Gastrocnemius medialis (tissue), 4 donors: ENCODE measurements around the gene COA1. TPM values are rescaled to one million over a fixed set of nuclear protein-coding genes. Genes with fewer than 3 reads are reported as not detected.

Experiments used
- ATAC-seq, 2 donors: fragments of 150-250 bp; one replicate each; pipeline ENCODE4 v1.9.1; 2016
- DNase-seq, 2 donors: peaks; one replicate each; pipeline ENCODE4 v3.0.0-alpha.2; 2019
- H3K27ac ChIP-seq, 4 donors: fragments of 200-600 bp; sonication (generic); 1 replicate in 1 of 4; 2 replicates in 3 of 4; pipeline ENCODE4 v1.5.1; 2016 to 2018; ENCODE audit warnings: mild to moderate bottlenecking in 2 of 4, moderate library complexity in 1 of 4
- H3K27me3 ChIP-seq, 3 donors: fragments of 200-600 bp; sonication (generic) in 2 of 3; 1 replicate in 1 of 3; 2 replicates in 2 of 3; pipeline versions ENCODE4 v1.5.1 to v1.6.0; 2016 to 2019; ENCODE audit warnings: mild to moderate bottlenecking in 1 of 3, moderate library complexity in 1 of 3
- H3K36me3 ChIP-seq, 2 donors: fragments of 200-600 bp; sonication (generic) in 1 of 2; one replicate each; pipeline ENCODE4 v1.5.1; 2017 to 2018
- H3K4me1 ChIP-seq, 2 donors: fragments of 200-600 bp; sonication (generic) in 1 of 2; one replicate each; pipeline ENCODE4 v1.5.1; 2016 to 2017; ENCODE audit warnings: mild to moderate bottlenecking in 2 of 2
- H3K4me3 ChIP-seq, 4 donors: fragments of 200-600 bp; sonication (generic) in 3 of 4; 1 replicate in 1 of 4; 2 replicates in 3 of 4; pipeline ENCODE4 v1.5.1; 2016 to 2019; ENCODE audit warnings: mild to moderate bottlenecking in 2 of 4
- H3K9me3 ChIP-seq, 3 donors: fragments of 200-600 bp; sonication (generic) in 2 of 3; 1 replicate in 1 of 3; 2 replicates in 2 of 3; pipeline ENCODE4 v1.5.1; 2016 to 2019
- POLR2A ChIP-seq, 2 donors: fragments of 450-650 bp; IDR thresholded peaks; one replicate each; pipeline ENCODE4 v1.6.1; 2017; ENCODE audit warnings: antibody characterized with exemption in 2 of 2, mild to moderate bottlenecking in 2 of 2, moderate library complexity in 2 of 2
- in situ Hi-C, 4 donors: fragments of 200-750 bp; cut with MboI; loops; one replicate each; pipeline versions ENCODE4 v1.15.0 to v1.8.0; 2017; ENCODE audit warnings: low sequenced_read_pairs in 4 of 4
- intact Hi-C: fragments of 100-400 bp; cut with DNase I; formaldehyde crosslinking; loops from one replicate; pipeline ENCODE4 v1.15.1; 2023; ENCODE audit warnings: low total_unique reads
- total RNA-seq, 4 donors: library from RNA; depleted of rRNA; stranded (reverse); fragments of >200 nt; gene quantifications; one replicate each; pipeline versions ENCODE4 v1.1.0 to v1.2.3, GENCODE V29; 2016
- TF ChIP-seq, protein P1 (sequence below), 5 experiments: fragments of 450-650 bp in 3 of 5; fragments of 200-600 bp in 2 of 5; sonication (generic) in 2 of 5; IDR thresholded peaks in 4 of 5; conservative IDR thresholded peaks in 1 of 5; 1 replicate in 4 of 5; 2 replicates in 1 of 5; pipeline ENCODE4 v1.5.1; 2016 to 2019; ENCODE audit warnings: antibody characterized with exemption in 5 of 5, mild to moderate bottlenecking in 3 of 5, moderate library complexity in 3 of 5

The COA1 gene
- total RNA-seq, 4 donors from 2014 or later: 34.9 to 55.2 (median 49.3) TPM

- Histone ChIP-seq H3K4me1 (peaks cover 11 to 13% of the 10 kb centered on the region in 2 donors), H3K9me3 (no peaks in the 10 kb centered on the region), H3K27ac (no peak overlapping the region), H3K27me3 (no peaks in the 10 kb centered on the region), H3K4me3 (no peak overlapping the region), H3K36me3 (peaks cover 0 to 11% of the 10 kb centered on the region in 2 donors)
- in situ Hi-C loops: no loop called here
- TF ChIP-seq POLR2A (IDR thresholded peaks at IDR 0.05): no peak
- TF ChIP-seq, protein P1, sequence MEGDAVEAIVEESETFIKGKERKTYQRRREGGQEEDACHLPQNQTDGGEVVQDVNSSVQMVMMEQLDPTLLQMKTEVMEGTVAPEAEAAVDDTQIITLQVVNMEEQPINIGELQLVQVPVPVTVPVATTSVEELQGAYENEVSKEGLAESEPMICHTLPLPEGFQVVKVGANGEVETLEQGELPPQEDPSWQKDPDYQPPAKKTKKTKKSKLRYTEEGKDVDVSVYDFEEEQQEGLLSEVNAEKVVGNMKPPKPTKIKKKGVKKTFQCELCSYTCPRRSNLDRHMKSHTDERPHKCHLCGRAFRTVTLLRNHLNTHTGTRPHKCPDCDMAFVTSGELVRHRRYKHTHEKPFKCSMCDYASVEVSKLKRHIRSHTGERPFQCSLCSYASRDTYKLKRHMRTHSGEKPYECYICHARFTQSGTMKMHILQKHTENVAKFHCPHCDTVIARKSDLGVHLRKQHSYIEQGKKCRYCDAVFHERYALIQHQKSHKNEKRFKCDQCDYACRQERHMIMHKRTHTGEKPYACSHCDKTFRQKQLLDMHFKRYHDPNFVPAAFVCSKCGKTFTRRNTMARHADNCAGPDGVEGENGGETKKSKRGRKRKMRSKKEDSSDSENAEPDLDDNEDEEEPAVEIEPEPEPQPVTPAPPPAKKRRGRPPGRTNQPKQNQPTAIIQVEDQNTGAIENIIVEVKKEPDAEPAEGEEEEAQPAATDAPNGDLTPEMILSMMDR (IDR thresholded peaks at IDR 0.05 in 4 of 5, conservative IDR thresholded peaks at IDR 0.05 in 1 of 5): no peak
- DNase-seq: no peak
- no peak for ATAC-seq
- intact Hi-C loops: no loop called here
Measured at GRCh38 chr7:43615558-43616145, 113.7 kb downstream of the COA1 start.

GRCh38 chr7:43612599-43613589, 116.4 kb downstream of the COA1 start:
- in situ Hi-C loops (no loop called here), intact Hi-C loops (no loop called here)
- TF ChIP-seq, protein P1 (IDR thresholded peaks at IDR 0.05 in 4 of 5, conservative IDR thresholded peaks at IDR 0.05 in 1 of 5): no peak
- TF ChIP-seq POLR2A (IDR thresholded peaks at IDR 0.05): no peak
- Histone ChIP-seq H3K27ac (no peak overlapping the region), H3K4me3 (no peak overlapping the region), H3K4me1 (peaks cover 11 to 13% of the 10 kb centered on the region in 2 donors), H3K36me3 (peaks cover 0 to 11% of the 10 kb centered on the region in 2 donors), H3K27me3 (no peaks in the 10 kb centered on the region), H3K9me3 (no peaks in the 10 kb centered on the region)
- no peak for DNase-seq
- no peak for ATAC-seq

- Histone ChIP-seq H3K4me3 (no peak overlapping the region), H3K27me3 (no peaks in the 10 kb centered on the region), H3K4me1 (peaks cover 11 to 13% of the 10 kb centered on the region in 2 donors), H3K27ac (no peak overlapping the region), H3K9me3 (no peaks in the 10 kb centered on the region), H3K36me3 (peaks cover 0 to 11% of the 10 kb centered on the region in 2 donors)
- no peak for ATAC-seq
- DNase-seq: no peak
- intact Hi-C loops (no loop called here), in situ Hi-C loops (no loop called here)
- TF ChIP-seq, protein P1 (IDR thresholded peaks at IDR 0.05 in 4 of 5, conservative IDR thresholded peaks at IDR 0.05 in 1 of 5): no peak
- no peak for TF ChIP-seq POLR2A (IDR thresholded peaks at IDR 0.05)
Measured at GRCh38 chr7:43612128-43612527, 117.2 kb downstream of the COA1 start.

- Histone ChIP-seq H3K36me3 (peaks cover 0 to 6% of the 10 kb centered on the region in 2 donors), H3K27me3 (no peaks in the 10 kb centered on the region), H3K4me1 (peaks cover 11 to 13% of the 10 kb centered on the region in 2 donors), H3K9me3 (no peaks in the 10 kb centered on the region), H3K4me3 (no peak overlapping the region), H3K27ac (no peak overlapping the region)
- ATAC-seq (no peak), DNase-seq (no peak)
- intact Hi-C loops (no loop called here), in situ Hi-C loops (no loop called here)
- TF ChIP-seq, protein P1 (IDR thresholded peaks at IDR 0.05 in 4 of 5, conservative IDR thresholded peaks at IDR 0.05 in 1 of 5): no peak
- TF ChIP-seq POLR2A (IDR thresholded peaks at IDR 0.05): no peak
Measured at GRCh38 chr7:43609097-43609496, 120.2 kb downstream of the COA1 start.
